ENCODE measurements around the gene ACOT7.

GRCh38 chr1:6237093-6237492, 156.5 kb downstream of the ACOT7 start:
- no peak for TF ChIP-seq CTCF (conservative IDR thresholded peaks at IDR 0.05; ENCODE audit: low read length)
- TF ChIP-seq EZH2phosphoT487 (IDR thresholded peaks at IDR 0.05; ENCODE audit: borderline replicate concordance, low read depth, low read length): no peak

All from OCI-LY7 (cell line).